ENCODE results near the gene SAMD1. TPM values are rescaled to one million over a fixed set of nuclear protein-coding genes. Genes with fewer than 3 reads are reported as not detected.

The SAMD1 gene
- total RNA-seq, 2 experiments from 2014 or later, result 124 to 128 TPM

DNA sequence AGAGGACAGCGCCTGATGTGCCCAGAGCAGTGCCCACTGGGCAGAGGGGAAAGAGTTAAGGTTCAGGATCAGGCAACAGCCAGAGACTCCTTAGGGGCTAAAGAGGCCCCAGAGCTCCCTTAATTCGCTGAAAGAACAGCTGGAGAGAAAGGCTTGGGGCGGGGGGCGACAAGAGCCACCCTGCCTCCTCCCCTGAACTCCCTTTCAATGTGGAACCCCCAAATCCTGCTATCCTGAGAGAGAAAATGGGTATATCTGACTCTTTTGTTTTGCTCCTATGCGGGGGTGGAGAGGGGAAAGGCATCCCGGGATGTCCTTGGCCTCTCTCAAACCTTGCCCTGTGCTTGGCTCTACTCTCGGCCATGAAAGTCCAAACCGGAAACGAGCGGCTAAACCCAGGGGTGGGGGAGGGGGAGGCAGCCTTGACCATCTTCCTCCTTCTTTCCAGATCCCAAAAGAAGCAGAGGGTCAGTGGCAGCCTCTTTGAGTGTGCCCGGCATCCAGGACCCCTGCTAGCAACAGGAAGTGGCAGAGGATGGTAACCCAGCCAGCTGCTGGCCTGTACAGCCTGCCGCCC is 22.3 kb upstream of the SAMD1 start:
- Histone ChIP-seq H4K20me1 (ENCODE audit: insufficient read depth, low read length) (no peaks in the 10 kb centered on the region), H3K4me2 (ENCODE audit: low read length) (peak overlapping the region; percentile 24; the same call in 1 of the 2 replicates), H2AFZ (ENCODE audit: low read length) (no peak overlapping the region), H3K27ac (ENCODE audit: low read depth, low read length, poor library complexity, severe bottlenecking) (no peak overlapping the region), H3K36me3 (ENCODE audit: insufficient read depth, low read length) (no peaks in the 10 kb centered on the region), H3K4me3 (ENCODE audit: low read depth, low read length, poor library complexity, severe bottlenecking) (no peak overlapping the region), H3K9me3 (ENCODE audit: low read length) (no peaks in the 10 kb centered on the region), H3K79me2 (ENCODE audit: insufficient read depth, low read depth, low read length) (no peaks in the 10 kb centered on the region; the same call in 1 of the 2 replicates), H3K4me1 (ENCODE audit: insufficient read depth, low read length, poor library complexity, severe bottlenecking) (peaks cover 24% of the 10 kb centered on the region), H3K9me2 (ENCODE audit: insufficient read depth, low read length) (no peaks in the 10 kb centered on the region)
- BruUV-seq (replicated peaks), result no TSS peak
- TF ChIP-seq, protein P1, sequence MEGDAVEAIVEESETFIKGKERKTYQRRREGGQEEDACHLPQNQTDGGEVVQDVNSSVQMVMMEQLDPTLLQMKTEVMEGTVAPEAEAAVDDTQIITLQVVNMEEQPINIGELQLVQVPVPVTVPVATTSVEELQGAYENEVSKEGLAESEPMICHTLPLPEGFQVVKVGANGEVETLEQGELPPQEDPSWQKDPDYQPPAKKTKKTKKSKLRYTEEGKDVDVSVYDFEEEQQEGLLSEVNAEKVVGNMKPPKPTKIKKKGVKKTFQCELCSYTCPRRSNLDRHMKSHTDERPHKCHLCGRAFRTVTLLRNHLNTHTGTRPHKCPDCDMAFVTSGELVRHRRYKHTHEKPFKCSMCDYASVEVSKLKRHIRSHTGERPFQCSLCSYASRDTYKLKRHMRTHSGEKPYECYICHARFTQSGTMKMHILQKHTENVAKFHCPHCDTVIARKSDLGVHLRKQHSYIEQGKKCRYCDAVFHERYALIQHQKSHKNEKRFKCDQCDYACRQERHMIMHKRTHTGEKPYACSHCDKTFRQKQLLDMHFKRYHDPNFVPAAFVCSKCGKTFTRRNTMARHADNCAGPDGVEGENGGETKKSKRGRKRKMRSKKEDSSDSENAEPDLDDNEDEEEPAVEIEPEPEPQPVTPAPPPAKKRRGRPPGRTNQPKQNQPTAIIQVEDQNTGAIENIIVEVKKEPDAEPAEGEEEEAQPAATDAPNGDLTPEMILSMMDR (conservative IDR thresholded peaks at IDR 0.05; ENCODE audit: low read length), result no peak
- TF ChIP-seq EZH2phosphoT487 (IDR thresholded peaks at IDR 0.05; ENCODE audit: borderline replicate concordance, low read depth, low read length), result no peak
- intact Hi-C loops (cut with micrococcal nuclease; ENCODE audit: unreplicated experiment), result no loop called here
- DNase-seq (ENCODE audit: low spot score), result no peak
- ChIA-PET CTCF (ENCODE audit: unreplicated experiment) (no interaction called here), POLR2A (no interaction called here)

DNA sequence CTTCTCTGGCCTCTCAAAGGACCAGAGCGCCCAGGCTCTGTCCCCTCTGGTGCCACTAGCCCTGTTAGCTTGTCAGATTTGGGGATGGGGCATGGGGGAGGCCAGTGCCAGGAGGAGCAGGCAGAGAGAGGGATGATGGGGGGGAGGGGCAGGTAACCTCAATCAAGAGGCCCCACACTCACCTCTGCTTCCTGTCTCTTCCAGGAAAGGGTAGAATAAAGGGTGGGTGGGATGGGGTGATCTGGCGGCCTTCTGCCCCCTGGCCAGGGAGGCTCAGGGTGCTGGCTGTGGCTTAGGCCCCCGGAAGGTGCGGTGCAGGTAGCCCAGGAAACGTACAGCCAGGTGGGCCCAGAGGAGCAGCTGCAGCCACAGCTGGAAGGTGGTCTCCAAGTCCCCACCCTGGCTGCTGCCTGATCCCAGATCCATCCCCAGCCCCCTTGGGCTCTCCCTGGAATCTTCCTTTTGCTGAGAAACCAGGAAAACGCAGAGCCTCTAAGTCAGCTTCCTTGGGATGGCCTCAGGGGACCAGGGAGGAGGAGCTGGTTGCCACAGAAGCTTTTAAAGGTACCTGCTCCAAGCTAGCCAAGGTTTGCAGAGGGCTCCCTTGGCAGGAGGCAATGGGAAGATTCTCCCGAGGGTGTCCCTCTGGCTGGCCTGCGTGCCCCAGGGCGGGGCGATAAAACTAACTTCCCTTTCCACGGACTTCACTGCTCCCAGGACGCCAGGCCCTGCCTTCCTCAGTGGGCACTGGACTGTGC is 21.7 kb upstream of the SAMD1 start:
- CTCF ChIA-PET (ENCODE audit: unreplicated experiment), result no interaction called here
- Histone ChIP-seq H4K20me1 (ENCODE audit: insufficient read depth, low read length) (no peaks in the 10 kb centered on the region), H3K9me2 (ENCODE audit: insufficient read depth, low read length) (no peaks in the 10 kb centered on the region), H3K27ac (ENCODE audit: low read depth, low read length, poor library complexity, severe bottlenecking) (no peak overlapping the region), H3K36me3 (ENCODE audit: insufficient read depth, low read length) (no peaks in the 10 kb centered on the region), H2AFZ (ENCODE audit: low read length) (no peak overlapping the region), H3K4me3 (ENCODE audit: low read depth, low read length, poor library complexity, severe bottlenecking) (no peak overlapping the region), H3K9me3 (ENCODE audit: low read length) (no peaks in the 10 kb centered on the region), H3K4me1 (ENCODE audit: insufficient read depth, low read length, poor library complexity, severe bottlenecking) (peaks cover 24% of the 10 kb centered on the region), H3K79me2 (ENCODE audit: insufficient read depth, low read depth, low read length) (no peaks in the 10 kb centered on the region; the same call in 1 of the 2 replicates), H3K4me2 (ENCODE audit: low read length) (no peak overlapping the region)
- POLR2A ChIA-PET, result no interaction called here
- DNase-seq (ENCODE audit: low spot score), result no peak
- TF ChIP-seq EZH2phosphoT487 (IDR thresholded peaks at IDR 0.05; ENCODE audit: borderline replicate concordance, low read depth, low read length), result no peak
- TF ChIP-seq, protein P1 (conservative IDR thresholded peaks at IDR 0.05; ENCODE audit: low read length), result no peak
- BruUV-seq (replicated peaks), result no TSS peak
- intact Hi-C loops (cut with micrococcal nuclease; ENCODE audit: unreplicated experiment), result no loop called here

DNA sequence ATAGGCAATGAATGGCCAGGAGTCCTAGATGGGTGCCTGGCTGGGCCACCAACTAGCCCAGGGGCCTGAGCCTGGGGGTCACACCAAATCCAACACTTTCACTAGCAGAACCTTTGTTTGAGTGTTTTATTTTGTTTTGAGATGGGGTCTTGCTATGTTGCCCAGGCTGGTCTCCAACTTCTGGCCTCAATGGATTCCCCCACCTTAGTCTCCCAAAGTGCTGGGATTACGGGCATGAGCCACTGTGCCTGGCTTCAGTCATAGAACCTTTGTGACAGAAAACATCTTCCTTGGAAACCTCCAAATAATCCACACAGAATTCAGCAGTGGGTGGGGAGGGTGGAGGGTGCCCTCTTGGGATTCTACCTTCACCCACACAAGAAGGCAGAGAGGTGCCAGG is 20.9 kb upstream of the SAMD1 start:
- ChIA-PET CTCF (ENCODE audit: unreplicated experiment) (no interaction called here), POLR2A (no interaction called here)
- DNase-seq (ENCODE audit: low spot score), result no peak
- TF ChIP-seq EZH2phosphoT487 (IDR thresholded peaks at IDR 0.05; ENCODE audit: borderline replicate concordance, low read depth, low read length), result no peak
- TF ChIP-seq, protein P1 (conservative IDR thresholded peaks at IDR 0.05; ENCODE audit: low read length), result no peak
- Histone ChIP-seq H2AFZ (ENCODE audit: low read length) (no peak overlapping the region), H3K9me3 (ENCODE audit: low read length) (no peaks in the 10 kb centered on the region), H3K4me2 (ENCODE audit: low read length) (no peak overlapping the region), H3K4me1 (ENCODE audit: insufficient read depth, low read length, poor library complexity, severe bottlenecking) (peaks cover 20% of the 10 kb centered on the region), H4K20me1 (ENCODE audit: insufficient read depth, low read length) (no peaks in the 10 kb centered on the region), H3K4me3 (ENCODE audit: low read depth, low read length, poor library complexity, severe bottlenecking) (no peak overlapping the region), H3K27ac (ENCODE audit: low read depth, low read length, poor library complexity, severe bottlenecking) (no peak overlapping the region), H3K79me2 (ENCODE audit: insufficient read depth, low read depth, low read length) (no peaks in the 10 kb centered on the region; the same call in 1 of the 2 replicates), H3K9me2 (ENCODE audit: insufficient read depth, low read length) (no peaks in the 10 kb centered on the region), H3K36me3 (ENCODE audit: insufficient read depth, low read length) (no peaks in the 10 kb centered on the region)
- intact Hi-C loops (cut with micrococcal nuclease; ENCODE audit: unreplicated experiment), result no loop called here
- BruUV-seq (replicated peaks), result no TSS peak
